Measurements from ENCODE around the gene TACC2.

GRCh38 chr10:122078326-122078725 lies 89.4 kb downstream of the TACC2 start:
- no peak for TF ChIP-seq CTCF (IDR thresholded peaks at IDR 0.05)
- no peak for TF ChIP-seq POLR2A (IDR thresholded peaks at IDR 0.05)

Measured in thyroid gland (tissue), 4 donors.